Activated naive CD4-positive, alpha-beta T cell treated with anti-CD3 and anti-CD28 coated beads for 36 hours (primary cell): ENCODE data around the gene APOO. TPM values are rescaled to one million over a fixed set of nuclear protein-coding genes. Genes with fewer than 3 reads are reported as not detected.
A peak's percentile ranks its signal among the peaks of the same experiment; 100 is the strongest.

ENCODE experiments used
- CTCF ChIA-PET: fragments of 350-600 bp; sonication (Branson Sonifier 250); formaldehyde crosslinking; loops from one replicate; lab custom pipeline; 2021; ENCODE audit warnings: antibody characterized with exemption; lab: Charles Lee
- DNase-seq: peaks from one replicate; pipeline ENCODE4 v3.0.0-alpha.2; 2020
- H3K27ac Mint-ChIP-seq: one replicate; pipeline ENCODE4 v1.8.0; 2021; ENCODE audit warnings: mild to moderate bottlenecking, mixed read lengths
- H3K27me3 Mint-ChIP-seq: one replicate; pipeline ENCODE4 v1.8.0; 2021; ENCODE audit warnings: low read depth, mixed read lengths
- H3K36me3 Mint-ChIP-seq: one replicate; pipeline ENCODE4 v1.8.0; 2021; ENCODE audit warnings: low read depth, mixed read lengths
- H3K4me1 Mint-ChIP-seq: one replicate; pipeline ENCODE4 v1.8.0; 2021; ENCODE audit warnings: low read depth, mixed read lengths
- H3K4me3 Mint-ChIP-seq: one replicate; pipeline ENCODE4 v1.8.0; 2021; ENCODE audit warnings: mild to moderate bottlenecking, moderate library complexity, mixed read lengths
- H3K9me3 Mint-ChIP-seq: one replicate; pipeline ENCODE4 v1.8.0; 2021; ENCODE audit warnings: mixed read lengths
- intact Hi-C: fragments of 100-400 bp; cut with micrococcal nuclease; formaldehyde crosslinking; loops from one replicate; pipeline ENCODE4 v1.15.1; 2023
- total RNA-seq, 2 experiments: library from RNA; stranded (reverse); gene quantifications; one replicate each; pipeline ENCODE4 v1.2.3, GENCODE V29; 2021

Gene APOO
- total RNA-seq, 2 experiments from 2014 or later, result 41.3 to 49.5 TPM

DNA sequence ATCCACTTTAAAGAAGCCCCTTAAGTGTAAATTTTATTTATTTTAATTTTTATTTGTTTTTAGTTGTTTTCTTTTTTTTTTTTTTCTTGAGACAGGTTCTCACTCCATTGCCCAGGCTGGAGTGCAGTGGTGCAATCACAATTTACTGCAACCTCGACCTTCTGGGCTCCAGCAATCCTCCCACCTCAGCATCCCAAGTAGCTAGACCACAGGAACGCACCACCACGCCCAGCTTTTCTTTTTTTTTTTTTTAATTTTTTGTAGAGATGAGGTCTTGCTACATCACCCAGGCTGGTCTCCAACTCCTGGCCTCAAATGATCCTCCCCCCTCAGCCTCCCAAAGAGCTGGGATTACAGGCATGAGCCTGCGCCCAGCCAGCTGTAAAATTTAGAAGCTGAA, 118.8 kb downstream of the APOO start:
- H3K9me3 Mint-ChIP-seq, result no peaks in the 10 kb centered on the region
- peaks cover 17% of the 10 kb centered on the region for H3K4me1 Mint-ChIP-seq
- intact Hi-C loops, result no loop called here
- CTCF ChIA-PET, result interaction anchor here (1.3 kb wide), 1 partner anchor 112 kb away, joined by 4 read pairs; no protein-coding TSS in a partner anchor
- peaks cover 26% of the 10 kb centered on the region for H3K36me3 Mint-ChIP-seq
- no peak overlapping the region for H3K4me3 Mint-ChIP-seq
- H3K27me3 Mint-ChIP-seq, result no peaks in the 10 kb centered on the region
- no peak overlapping the region for H3K27ac Mint-ChIP-seq
- DNase-seq, result no peak

DNA sequence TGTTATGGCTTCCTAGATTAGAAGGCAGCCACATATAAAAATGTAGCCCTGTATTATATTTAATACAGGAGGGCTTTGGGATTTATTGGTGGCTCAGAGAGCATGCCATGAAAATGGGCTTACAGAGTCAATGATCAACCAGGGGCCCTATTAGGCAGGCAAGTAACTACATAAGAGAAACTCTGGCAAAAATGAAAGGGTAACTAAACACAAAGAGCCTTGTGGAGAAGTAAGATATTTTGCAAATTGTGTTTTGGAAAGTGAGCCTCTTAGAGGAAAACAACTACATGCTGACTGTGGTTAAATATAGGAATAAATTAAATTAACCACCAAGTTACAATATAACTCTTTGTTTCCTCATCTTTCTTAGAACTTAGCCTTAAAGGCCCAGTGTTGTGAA, 119.2 kb downstream of the APOO start:
- Mint-ChIP-seq H3K27me3 (no peaks in the 10 kb centered on the region), H3K27ac (no peak overlapping the region), H3K4me3 (no peak overlapping the region), H3K36me3 (peaks cover 30% of the 10 kb centered on the region), H3K4me1 (peaks cover 17% of the 10 kb centered on the region), H3K9me3 (no peaks in the 10 kb centered on the region)
- no peak for DNase-seq
- CTCF ChIA-PET, result no interaction called here
- intact Hi-C loops, result no loop called here

DNA sequence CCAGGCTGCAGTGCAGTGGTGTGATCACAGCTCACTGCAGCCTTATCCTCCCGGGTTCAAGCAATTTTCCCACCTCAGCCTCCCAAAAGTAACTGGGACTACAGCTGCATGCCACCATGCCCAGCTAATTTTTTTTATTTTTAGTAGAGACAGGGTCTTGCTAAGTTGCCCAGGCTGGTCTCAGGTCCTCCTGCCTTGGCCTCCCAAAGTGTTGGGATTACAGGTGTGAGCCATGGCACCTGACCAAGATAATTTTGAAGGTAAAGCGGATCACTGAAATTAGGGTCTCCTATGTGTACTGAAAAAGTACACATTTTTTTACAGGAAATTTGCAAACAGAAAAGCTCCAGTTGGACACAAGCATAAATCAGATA, 120.0 kb downstream of the APOO start:
- Mint-ChIP-seq H3K27me3 (no peaks in the 10 kb centered on the region), H3K4me3 (no peak overlapping the region), H3K4me1 (peaks cover 17% of the 10 kb centered on the region), H3K9me3 (no peaks in the 10 kb centered on the region), H3K27ac (no peak overlapping the region), H3K36me3 (peaks cover 34% of the 10 kb centered on the region)
- intact Hi-C loops, result no loop called here
- CTCF ChIA-PET, result no interaction called here
- DNase-seq, result no peak

DNA sequence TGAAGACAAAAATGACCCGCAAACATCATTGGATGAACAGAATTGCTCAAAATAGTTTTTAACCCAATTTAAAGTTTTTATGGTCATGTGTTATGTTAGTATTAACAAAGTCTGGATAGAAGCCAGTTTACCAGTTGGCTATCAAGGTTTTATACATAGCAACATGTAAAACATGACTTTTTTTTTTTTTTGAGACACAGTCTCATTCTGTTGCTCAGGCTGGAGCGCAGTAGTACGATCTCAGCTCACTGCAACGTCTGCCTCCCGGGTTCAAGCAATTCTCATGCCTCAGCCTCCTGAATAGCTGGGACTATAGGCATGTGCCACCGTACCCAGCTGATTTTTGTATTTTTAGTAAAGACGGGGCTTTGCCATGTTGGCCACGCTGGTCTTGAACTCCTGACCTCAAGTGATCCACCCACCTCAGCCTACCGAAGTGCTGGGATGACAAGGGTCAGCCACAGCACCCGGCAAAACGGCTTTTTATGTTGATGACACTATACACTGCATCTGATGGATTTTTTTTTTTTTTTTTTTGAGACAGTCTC, 121.4 kb downstream of the APOO start:
- H3K4me3 Mint-ChIP-seq, result peak overlapping the region; percentile 15
- no peaks in the 10 kb centered on the region for H3K9me3 Mint-ChIP-seq
- H3K4me1 Mint-ChIP-seq, result peaks cover 23% of the 10 kb centered on the region
- no peaks in the 10 kb centered on the region for H3K27me3 Mint-ChIP-seq
- peak; percentile 11 for DNase-seq
- intact Hi-C loops, result no loop called here
- CTCF ChIA-PET, result interaction anchor here (1.0 kb wide), 1 partner anchor 90 kb away, joined by 4 read pairs; no protein-coding TSS in a partner anchor
- peaks cover 34% of the 10 kb centered on the region for H3K36me3 Mint-ChIP-seq
- H3K27ac Mint-ChIP-seq, result no peak overlapping the region

DNA sequence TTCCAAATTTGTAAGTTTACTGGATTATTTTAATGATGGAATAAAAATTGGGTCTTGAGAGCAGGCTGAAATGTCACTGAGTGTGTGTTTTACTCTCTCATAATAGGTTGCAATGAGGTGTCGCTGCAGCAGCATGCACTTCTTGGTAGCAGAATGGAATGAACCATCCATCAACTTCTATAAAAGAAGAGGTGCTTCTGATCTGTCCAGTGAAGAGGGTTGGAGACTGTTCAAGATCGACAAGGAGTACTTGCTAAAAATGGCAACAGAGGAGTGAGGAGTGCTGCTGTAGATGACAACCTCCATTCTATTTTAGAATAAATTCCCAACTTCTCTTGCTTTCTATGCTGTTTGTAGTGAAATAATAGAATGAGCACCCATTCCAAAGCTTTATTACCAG, 122.2 kb downstream of the APOO start:
- H3K27ac Mint-ChIP-seq, result peak overlapping the region; percentile 95
- H3K36me3 Mint-ChIP-seq, result peaks cover 34% of the 10 kb centered on the region
- DNase-seq, result no peak
- peak overlapping the region; percentile 84 for H3K4me3 Mint-ChIP-seq
- H3K27me3 Mint-ChIP-seq, result no peaks in the 10 kb centered on the region
- peaks cover 29% of the 10 kb centered on the region for H3K4me1 Mint-ChIP-seq
- CTCF ChIA-PET, result interaction anchor here (4.9 kb wide), 1 partner anchor 116 kb away, joined by 58 read pairs; no protein-coding TSS in a partner anchor
- no peaks in the 10 kb centered on the region for H3K9me3 Mint-ChIP-seq
- intact Hi-C loops, result no loop called here

DNA sequence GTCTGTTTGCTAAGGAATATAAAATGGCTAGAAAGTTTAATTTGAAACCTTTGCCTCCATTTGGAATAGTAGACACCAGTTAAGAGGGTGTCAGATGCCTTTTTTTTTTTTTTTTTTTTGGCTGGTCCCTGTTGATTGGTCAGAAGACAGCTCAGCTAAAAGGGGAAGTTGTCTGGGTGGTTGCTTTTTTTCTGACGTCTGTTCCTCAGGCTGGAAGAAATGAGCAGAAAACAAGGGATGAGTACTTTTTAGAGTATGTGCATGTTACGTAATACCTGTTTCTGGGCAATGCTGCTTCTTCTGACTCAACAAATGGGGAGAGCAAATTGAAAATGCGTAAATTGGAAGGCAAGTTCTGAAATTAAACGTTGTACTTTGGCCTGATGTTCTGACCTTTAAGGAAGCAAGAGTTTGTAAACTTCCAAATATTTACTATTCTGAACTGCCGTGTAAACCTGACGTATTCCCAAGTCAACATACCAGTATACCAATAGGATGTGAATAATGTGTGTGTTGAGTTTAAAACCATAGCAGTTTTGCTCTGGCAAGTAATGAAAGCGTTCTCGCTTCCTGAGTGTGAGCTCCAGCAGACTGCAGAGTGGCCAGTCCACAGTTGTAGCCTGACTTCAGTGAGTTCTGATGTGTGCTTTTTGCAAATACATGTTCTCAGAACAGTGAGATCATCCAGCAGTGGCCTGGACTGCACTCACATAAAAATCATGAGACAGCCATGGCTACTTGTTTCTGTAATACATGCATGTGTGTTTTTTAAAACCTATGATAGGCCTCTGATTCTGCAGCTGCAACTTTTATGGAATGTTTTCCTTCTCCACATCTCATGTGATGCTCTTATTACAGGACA, 123.0 kb downstream of the APOO start:
- peak; percentile 21 for DNase-seq
- no peaks in the 10 kb centered on the region for H3K27me3 Mint-ChIP-seq
- peak overlapping the region; percentile 95 for H3K27ac Mint-ChIP-seq
- intact Hi-C loops, result loop anchor here (1.0 to 5.0 kb wide), 4 partner anchors 175 to 1857 kb away; no protein-coding TSS in a partner anchor
- H3K9me3 Mint-ChIP-seq, result no peaks in the 10 kb centered on the region
- peaks cover 29% of the 10 kb centered on the region for H3K4me1 Mint-ChIP-seq
- peak overlapping the region; percentile 84 for H3K4me3 Mint-ChIP-seq
- CTCF ChIA-PET, result interaction anchor here (0.7 to 4.9 kb wide), 4 partner anchors 27 to 117 kb away, joined by 3 to 58 read pairs (median 6); no protein-coding TSS in a partner anchor
- peaks cover 34% of the 10 kb centered on the region for H3K36me3 Mint-ChIP-seq

DNA sequence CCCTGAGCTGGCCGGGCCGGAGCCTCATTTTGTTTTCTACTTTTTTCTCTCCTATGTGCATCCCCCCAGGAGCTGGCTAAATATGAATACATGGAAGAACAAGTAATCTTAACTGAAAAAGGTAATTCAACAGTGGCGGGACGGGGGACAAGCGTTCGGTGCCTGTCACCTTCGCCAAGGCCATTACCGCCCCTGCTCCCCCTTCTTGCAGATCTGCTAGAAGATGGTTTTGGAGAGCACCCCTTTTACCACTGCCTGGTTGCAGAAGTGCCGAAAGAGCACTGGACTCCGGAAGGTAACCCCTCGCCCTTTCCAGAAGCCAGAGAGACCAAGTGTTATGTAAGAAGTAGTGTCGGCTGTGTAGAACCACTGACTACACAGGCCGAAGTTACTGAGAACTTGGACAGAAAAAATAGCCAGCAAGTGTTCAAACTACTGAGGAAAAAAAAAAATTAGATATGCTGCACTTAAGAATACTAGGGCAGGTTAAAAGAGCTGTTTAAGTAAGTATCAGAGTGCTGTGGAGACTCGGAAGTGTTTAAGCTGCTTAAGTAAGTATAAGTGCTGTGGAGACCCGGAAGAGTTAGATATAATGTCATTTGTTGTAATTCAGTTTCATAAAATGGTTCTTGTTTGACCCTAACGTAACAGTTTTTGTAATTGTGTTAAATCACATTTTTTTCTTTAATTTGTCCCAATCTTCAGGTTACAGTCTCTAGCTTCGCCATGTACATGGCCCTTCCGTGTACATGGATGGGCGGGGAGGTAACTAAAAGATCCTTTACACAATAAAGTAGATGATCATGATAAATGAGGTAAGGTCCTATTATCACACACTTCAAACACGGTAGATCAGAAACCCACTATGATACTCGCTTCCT, 123.9 kb downstream of the APOO start:
- H3K36me3 Mint-ChIP-seq, result peaks cover 34% of the 10 kb centered on the region
- intact Hi-C loops, result loop anchor here (1.0 to 5.0 kb wide), 10 partner anchors 85 to 1857 kb away; no protein-coding TSS in a partner anchor
- no peaks in the 10 kb centered on the region for H3K9me3 Mint-ChIP-seq
- CTCF ChIA-PET, result interaction anchor here (0.7 to 4.9 kb wide), 9 partner anchors 27 to 270 kb away, joined by 3 to 58 read pairs (median 3); no protein-coding TSS in a partner anchor
- H3K27me3 Mint-ChIP-seq, result no peaks in the 10 kb centered on the region
- H3K4me3 Mint-ChIP-seq, result peak overlapping the region; percentile 84
- H3K4me1 Mint-ChIP-seq, result peaks cover 29% of the 10 kb centered on the region
- H3K27ac Mint-ChIP-seq, result peak overlapping the region; percentile 95
- DNase-seq, result peak; percentile 9

Other genes starting within 250 kb of the APOO start
- 10 to 100 TPM; 39.6 to 40.0 TPM for gene PRDX4, start 240.4 kb downstream of the APOO start, total RNA-seq
- gene ACOT9, start 164.7 kb downstream of the APOO start, total RNA-seq, result 10 to 100 TPM; 46.8 to 49.7 TPM
- gene SAT1, start 124.8 kb downstream of the APOO start, total RNA-seq, result 100 to 1,000 TPM; 629 to 649 TPM
- gene CXorf58, start 68 bp upstream of the APOO start, total RNA-seq, result under 1 TPM in 1 of 2 experiments, not detected in 1; 0.20 TPM
- 10 to 100 TPM; 20.6 to 21.5 TPM for gene KLHL15, start 119.2 kb upstream of the APOO start, total RNA-seq
- gene EIF2S3, start 147.0 kb upstream of the APOO start, total RNA-seq, result 100 to 1,000 TPM; 366 to 386 TPM
- gene ZFX, start 241.8 kb upstream of the APOO start, total RNA-seq, result 10 to 100 TPM; 27.1 to 27.9 TPM